Stimulated activated naive CD8-positive, alpha-beta T cell treated with anti-CD3 and anti-CD28 coated beads, Interleukin-15, amount 100 ng/mL, for 72 hours (primary cell): ENCODE measurements around the gene CAMTA1.

ENCODE experiments used
- ATAC-seq: fragments of 150-1000 bp; cut with Tn5 transposase; 2 replicates; pipeline ENCODE4 v1.10.0; 2021; ENCODE audit warnings: mild to moderate bottlenecking, moderate library complexity
- DNase-seq, 2 donors: peaks; one replicate each; pipeline ENCODE4 v3.0.0; 2021 to 2022
- H3K27ac Mint-ChIP-seq, 2 donors: one replicate each; pipeline ENCODE4 v1.8.0; 2022; ENCODE audit warnings: mild to moderate bottlenecking in 2 of 2, mixed read lengths in 2 of 2, moderate library complexity in 2 of 2
- H3K27me3 Mint-ChIP-seq: one replicate; pipeline ENCODE4 v1.8.0; 2022; ENCODE audit warnings: mixed read lengths
- H3K4me1 Mint-ChIP-seq: one replicate; pipeline ENCODE4 v1.8.0; 2022; ENCODE audit warnings: mild to moderate bottlenecking, mixed read lengths
- H3K4me3 Mint-ChIP-seq, 2 donors: one replicate each; pipeline ENCODE4 v1.8.0; 2022; ENCODE audit warnings: mild to moderate bottlenecking in 2 of 2, mixed read lengths in 2 of 2, moderate library complexity in 1 of 2
- H3K9me3 Mint-ChIP-seq, 2 donors: one replicate each; pipeline ENCODE4 v1.8.0; 2022; ENCODE audit warnings: mixed read lengths in 2 of 2

Gene CAMTA1

DNA sequence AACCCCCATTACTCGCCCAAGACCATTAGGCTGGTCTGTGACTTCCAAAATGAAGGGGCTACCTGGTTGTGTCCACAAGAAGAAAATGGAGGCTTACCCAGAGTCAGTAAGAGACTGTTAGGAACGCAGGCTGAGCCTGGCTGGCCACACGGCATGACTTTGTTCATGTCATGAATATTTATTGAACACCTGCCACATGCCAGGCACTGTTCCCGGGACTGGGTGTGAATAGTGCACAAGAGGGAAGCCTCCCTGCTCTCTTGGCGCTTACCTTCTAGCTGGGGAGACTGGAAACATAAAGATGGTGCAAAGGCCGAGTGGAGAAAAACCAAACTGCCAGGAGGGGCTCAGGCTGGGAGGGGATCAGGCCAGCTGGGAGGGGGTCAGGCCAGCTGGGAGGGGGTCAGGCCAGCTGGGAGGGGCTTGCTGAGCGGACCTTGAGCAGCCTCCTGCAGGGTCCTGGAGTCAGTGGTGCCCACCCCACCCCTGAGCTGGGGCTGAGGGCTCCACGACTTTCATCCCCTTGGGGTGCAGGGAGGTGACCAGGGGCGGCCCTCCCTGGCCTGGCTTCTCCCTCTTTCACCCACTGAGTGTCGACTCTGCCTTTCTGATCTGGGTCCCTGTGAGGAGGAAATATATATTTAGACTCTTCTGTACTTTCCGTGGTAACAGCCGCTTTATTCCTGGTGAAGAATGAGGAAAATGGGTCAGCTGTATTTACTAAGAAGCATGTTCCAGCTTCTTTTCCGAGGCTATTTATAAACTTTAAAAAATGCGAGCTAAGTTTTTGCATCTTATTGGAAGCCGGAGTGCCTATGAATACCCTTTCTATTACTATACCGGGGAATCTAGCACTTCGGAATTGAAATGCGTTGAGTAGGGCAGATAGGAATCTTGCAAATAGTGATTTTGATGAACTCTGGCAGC is 139.0 kb downstream of the CAMTA1 start:
- H3K27me3 Mint-ChIP-seq: peaks cover 14% of the 10 kb centered on the region
- no peak overlapping the region for H3K4me3 Mint-ChIP-seq
- no peak for DNase-seq
- peaks cover 0 to 13% of the 10 kb centered on the region in 2 donors for H3K9me3 Mint-ChIP-seq
- H3K4me1 Mint-ChIP-seq: no peaks in the 10 kb centered on the region
- H3K27ac Mint-ChIP-seq: no peak overlapping the region
- ATAC-seq: no peak

DNA sequence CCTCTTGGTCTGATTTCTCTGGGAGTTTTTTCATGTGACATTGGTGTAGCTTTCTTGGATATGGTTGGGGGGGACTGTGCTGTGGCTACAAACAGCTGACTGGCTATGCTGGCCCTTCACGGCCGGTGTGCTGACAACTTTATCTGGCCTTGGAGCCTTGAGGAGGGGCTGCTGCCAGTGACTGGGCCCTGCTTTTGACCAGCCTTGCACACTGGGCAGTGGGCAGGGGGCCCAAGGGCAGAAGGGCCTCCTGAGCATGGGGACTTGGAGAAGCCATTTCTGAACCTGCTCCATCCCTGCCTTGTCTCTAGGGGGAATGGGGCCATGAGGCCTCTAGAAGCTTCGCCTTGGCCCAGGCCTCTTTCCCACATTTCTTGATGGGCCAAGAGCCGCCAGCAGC is 139.6 kb downstream of the CAMTA1 start:
- Mint-ChIP-seq H3K27me3 (peaks cover 17% of the 10 kb centered on the region), H3K4me3 (no peak overlapping the region), H3K27ac (no peak overlapping the region), H3K4me1 (no peaks in the 10 kb centered on the region), H3K9me3 (peaks cover 0 to 13% of the 10 kb centered on the region in 2 donors)
- ATAC-seq: no peak
- DNase-seq: no peak

DNA sequence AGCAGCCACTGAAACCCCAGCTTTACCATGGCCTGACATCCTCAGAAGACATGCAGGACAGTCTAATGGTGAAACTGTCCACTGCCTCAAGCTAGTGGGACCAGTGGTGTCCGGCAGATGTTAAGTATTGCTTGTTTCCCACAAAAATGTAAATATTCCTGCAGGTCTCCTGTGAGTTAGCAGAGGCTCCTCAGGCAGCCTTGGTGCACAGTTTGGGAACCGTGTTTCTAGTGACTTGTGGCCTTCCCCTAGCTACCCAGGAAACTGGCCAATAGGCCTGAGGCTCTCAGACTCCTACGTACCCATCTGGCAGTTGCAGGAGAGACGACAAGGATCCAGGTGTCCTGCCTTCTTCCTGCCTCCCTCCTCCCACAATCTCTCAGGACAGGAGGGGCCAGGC is 142.4 kb downstream of the CAMTA1 start:
- Mint-ChIP-seq H3K4me1 (no peaks in the 10 kb centered on the region), H3K27ac (no peak overlapping the region), H3K4me3 (no peak overlapping the region), H3K9me3 (no peaks in the 10 kb centered on the region), H3K27me3 (peaks cover 31% of the 10 kb centered on the region)
- ATAC-seq: no peak
- DNase-seq: no peak

DNA sequence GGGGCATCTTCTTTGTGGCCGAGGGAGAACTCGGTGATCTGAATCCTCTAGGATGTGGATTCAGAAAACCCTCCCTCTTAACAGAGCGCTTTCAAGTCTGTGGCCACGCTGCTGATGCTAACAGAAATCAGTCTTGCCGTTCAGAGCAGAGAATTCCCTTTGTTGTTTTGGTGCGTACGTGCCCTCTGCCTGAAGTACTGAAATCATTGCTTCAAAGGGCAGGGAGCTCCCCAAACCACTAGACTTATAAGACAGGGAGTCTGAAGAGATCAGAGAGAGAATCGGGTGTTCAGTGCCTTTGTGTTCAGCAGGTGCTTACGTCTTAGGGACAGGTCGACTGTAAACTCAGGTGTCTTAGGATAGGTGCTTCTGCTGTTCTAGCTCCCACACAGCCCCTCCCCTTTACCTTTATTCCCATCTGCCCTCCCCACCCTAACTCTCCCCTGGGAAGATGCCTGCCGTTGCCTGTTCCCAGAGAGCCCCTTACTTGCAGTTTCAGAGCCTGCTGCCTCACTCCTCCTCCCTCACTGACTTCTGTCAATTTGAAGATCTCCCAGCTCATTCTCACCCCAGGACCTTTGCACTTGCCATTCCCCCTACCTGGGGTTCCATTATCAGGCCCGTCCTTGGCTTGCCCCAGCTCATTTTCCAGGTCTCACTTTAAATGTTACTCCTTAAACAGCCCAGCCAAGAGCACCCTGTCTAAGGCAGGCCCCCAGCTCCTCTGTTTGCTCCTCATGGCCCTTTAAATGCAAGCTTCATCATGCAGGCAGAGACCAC is 143.0 kb downstream of the CAMTA1 start:
- ATAC-seq (no peak), DNase-seq (no peak)
- Mint-ChIP-seq H3K4me3 (no peak overlapping the region), H3K27ac (no peak overlapping the region), H3K9me3 (no peaks in the 10 kb centered on the region), H3K4me1 (no peaks in the 10 kb centered on the region), H3K27me3 (peaks cover 31% of the 10 kb centered on the region)

DNA sequence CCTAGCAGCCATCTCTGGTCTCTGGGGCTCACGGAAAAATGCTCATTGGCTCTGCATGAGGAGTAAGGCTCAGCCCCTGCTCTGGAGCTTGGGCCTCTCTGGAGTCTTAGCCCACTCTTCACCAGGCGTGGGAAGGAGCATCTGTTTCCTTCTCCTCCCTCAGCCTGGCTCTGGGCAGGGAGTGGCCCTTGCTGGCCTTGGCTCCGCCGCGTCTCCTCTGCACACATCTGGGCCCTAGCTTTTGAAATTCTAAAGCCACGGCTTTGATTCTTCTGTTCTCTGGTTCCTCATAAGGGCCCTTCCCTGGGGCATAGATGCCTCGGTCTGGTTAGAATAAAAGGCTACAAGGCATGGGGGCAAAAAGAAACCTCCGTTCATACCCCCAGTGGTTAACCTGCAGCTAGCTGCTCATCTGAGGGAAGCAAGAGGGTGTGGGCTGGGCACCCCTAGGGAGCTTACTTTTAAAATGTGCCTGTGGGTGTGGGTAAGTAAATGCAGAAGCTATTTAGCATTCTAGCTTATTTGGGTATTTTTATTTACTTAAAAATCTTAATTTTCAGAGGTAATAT is 145.6 kb downstream of the CAMTA1 start:
- ATAC-seq: no peak
- H3K27ac Mint-ChIP-seq: no peak overlapping the region
- H3K27me3 Mint-ChIP-seq: peaks cover 40% of the 10 kb centered on the region
- H3K4me1 Mint-ChIP-seq: no peaks in the 10 kb centered on the region
- no peak overlapping the region for H3K4me3 Mint-ChIP-seq
- no peak for DNase-seq
- H3K9me3 Mint-ChIP-seq: no peaks in the 10 kb centered on the region

DNA sequence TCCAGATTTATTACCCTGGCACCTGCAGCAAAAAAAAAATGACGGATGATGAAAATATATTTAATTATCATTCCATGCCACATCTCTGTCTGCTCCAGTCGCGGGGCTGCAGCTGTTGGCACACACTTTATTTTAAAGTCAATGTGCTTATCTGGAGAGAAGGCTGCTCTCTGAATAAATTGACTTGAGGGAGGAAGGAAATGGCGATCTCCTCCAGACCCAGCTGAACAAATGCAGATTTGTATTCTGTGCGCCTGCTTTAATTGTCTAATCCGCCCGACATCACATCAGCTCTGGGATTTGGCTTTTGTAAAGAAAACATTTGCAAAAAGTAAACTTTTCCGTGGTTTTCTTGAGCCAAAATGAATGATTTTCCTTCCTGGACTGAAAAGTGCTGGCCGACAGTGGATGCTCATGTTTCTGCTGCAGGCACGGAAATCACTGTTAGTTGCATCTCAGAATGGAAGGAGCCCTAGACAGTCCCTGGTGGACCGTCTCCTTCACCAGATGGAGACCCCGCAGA is 150.2 kb downstream of the CAMTA1 start:
- H3K9me3 Mint-ChIP-seq: no peaks in the 10 kb centered on the region
- H3K4me3 Mint-ChIP-seq: no peak overlapping the region
- no peaks in the 10 kb centered on the region for H3K4me1 Mint-ChIP-seq
- H3K27ac Mint-ChIP-seq: no peak overlapping the region
- H3K27me3 Mint-ChIP-seq: peaks cover 18% of the 10 kb centered on the region
- ATAC-seq (no peak), DNase-seq (no peak)

DNA sequence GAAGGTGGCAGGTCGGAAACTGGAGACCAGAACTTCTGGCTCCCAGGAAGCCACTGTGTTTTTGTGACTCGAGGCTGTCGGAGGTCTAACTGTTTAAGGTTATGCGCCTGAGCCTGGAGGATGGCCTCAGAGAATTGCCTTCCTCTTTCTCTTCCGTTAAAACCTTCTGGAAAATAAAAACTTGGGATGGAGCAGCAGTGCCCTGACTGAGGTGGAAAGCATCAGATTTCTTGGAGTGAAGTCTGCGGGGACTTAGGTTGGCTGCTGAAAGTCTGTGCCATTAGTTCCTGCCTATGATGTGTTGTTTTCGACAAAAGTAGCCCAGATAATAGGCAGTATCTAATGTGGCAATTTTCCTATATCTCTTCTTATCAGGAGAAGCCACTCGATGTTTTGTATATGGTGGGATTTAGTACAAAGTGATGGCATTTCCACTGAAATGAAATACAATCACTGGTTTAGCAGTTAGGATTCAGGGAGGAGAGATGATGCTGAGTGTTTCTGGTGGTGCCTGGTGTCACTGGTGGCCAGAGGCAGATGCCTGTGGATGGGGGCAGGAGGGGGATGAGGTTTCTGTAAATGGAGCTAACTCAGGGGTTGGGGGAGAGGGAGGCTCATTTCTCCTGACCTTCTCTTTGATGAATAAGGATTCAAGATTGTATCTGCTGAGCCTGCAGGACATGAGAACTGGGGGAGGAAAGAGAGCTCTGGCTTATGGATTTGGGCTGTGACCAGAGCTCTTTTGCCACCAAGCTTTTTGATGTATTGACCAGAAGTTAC is 150.8 kb downstream of the CAMTA1 start:
- Mint-ChIP-seq H3K9me3 (no peaks in the 10 kb centered on the region), H3K27ac (no peak overlapping the region), H3K27me3 (peaks cover 17% of the 10 kb centered on the region), H3K4me3 (no peak overlapping the region), H3K4me1 (no peaks in the 10 kb centered on the region)
- DNase-seq (no peak), ATAC-seq (no peak)

DNA sequence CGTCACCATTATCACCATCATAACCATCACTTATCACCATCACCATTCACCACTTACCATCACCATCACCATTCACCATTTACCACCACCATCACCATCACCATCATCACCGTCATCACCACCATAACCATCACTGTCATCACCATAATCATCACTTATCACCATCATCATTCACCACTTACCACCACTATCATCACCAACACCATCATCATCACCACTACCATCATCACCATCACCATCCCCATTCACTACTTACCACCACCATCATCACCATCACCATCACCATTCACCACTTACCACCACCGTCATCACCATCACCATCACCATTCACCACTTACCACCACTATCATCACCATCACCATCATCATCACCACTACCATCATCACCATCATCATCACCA is 151.8 kb downstream of the CAMTA1 start:
- Mint-ChIP-seq H3K27me3 (peaks cover 13% of the 10 kb centered on the region), H3K27ac (no peak overlapping the region)

DNA sequence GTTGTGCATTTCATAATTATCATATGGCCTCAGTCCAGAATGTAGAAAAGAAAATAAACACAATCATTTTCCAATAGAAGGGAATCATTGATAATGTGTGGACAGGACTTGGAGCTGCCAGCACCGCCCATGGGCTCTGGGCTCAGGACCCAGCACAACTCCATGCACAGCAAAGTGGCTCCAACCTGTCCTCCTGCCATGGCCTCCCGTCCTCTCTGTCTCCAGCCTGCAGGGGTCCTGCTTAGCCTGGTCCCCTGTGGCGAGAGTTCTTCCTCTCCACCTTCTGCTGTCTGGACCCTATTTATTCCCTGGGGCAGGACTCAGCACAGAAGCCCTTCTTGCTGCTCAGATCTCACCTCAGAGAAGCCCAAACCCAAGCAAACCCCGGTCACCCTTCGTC is 154.1 kb downstream of the CAMTA1 start:
- H3K27ac Mint-ChIP-seq: no peak overlapping the region
- H3K4me3 Mint-ChIP-seq: no peak overlapping the region
- H3K4me1 Mint-ChIP-seq: no peaks in the 10 kb centered on the region
- H3K27me3 Mint-ChIP-seq: peaks cover 7% of the 10 kb centered on the region
- ATAC-seq (no peak), DNase-seq (no peak)
- H3K9me3 Mint-ChIP-seq: no peaks in the 10 kb centered on the region

More for the DNA sequence above, 151.8 kb downstream of the CAMTA1 start:
- no peak for DNase-seq
- H3K9me3 Mint-ChIP-seq: no peaks in the 10 kb centered on the region
- H3K4me1 Mint-ChIP-seq: no peaks in the 10 kb centered on the region
- no peak for ATAC-seq
- no peak overlapping the region for H3K4me3 Mint-ChIP-seq

DNA sequence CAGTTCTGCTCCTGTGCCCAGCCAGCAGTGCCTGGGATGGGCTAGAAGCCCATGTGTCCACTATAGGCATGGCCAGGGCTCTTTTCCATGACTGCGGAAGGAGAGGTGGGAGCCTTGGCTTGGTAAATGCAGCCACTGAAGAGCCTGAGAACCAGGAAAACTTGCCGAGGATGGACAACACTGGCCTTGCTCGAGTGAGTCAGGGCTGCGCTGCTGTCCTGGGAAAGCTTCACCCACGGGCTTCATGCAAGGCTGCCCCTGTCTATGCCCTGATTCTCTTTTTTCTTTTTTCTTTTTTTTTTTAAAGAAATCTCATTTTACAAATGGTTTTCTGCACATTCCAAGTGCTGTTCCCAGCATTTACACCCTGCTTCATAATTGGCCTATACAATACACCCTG is 156.5 kb downstream of the CAMTA1 start:
- Mint-ChIP-seq H3K9me3 (no peaks in the 10 kb centered on the region), H3K4me1 (no peaks in the 10 kb centered on the region), H3K4me3 (no peak overlapping the region), H3K27me3 (no peaks in the 10 kb centered on the region), H3K27ac (no peak overlapping the region)
- DNase-seq: no peak
- ATAC-seq: no peak

DNA sequence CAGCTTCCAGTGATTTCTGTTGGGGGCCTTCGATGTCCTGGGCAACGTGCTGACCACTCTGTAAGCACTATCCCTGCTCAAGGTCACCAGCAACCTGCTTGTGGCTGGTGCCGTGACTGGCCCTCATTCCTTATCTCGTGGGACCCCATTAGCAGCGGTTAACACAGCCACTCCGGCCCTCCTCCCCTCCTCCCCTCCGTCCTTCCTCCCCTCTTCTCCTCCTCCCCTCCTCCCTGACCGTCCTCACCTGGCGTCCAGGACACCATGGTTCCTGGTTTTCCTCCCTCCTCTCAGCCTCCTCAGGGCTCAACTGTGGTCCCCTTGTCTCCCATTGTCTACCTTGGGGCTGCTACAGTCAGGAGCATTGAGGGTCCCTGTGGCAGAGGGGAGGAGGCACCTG is 157.7 kb downstream of the CAMTA1 start:
- Mint-ChIP-seq H3K4me1 (no peaks in the 10 kb centered on the region), H3K27ac (no peak overlapping the region), H3K4me3 (no peak overlapping the region), H3K9me3 (no peaks in the 10 kb centered on the region), H3K27me3 (no peaks in the 10 kb centered on the region)
- ATAC-seq (no peak), DNase-seq (no peak)

DNA sequence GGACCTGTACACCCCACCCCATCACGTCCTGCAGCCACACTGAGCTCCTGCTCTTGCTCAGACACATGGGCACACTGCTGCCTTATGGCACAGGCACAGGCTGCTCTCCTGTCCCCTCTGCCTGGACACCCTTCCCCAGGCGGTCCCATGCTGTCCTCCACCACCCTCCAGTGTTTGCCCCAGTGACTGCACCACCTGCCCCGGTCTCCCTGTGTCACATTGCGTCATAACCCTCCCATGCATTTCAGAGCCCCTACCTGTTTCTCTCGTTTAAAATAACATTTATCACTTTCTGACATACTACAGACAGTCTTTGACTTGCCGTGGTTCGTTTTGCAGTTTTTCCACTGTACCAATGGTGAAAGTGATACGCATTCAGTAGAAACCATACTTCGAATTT is 159.2 kb downstream of the CAMTA1 start:
- no peaks in the 10 kb centered on the region for H3K27me3 Mint-ChIP-seq
- no peak for DNase-seq

DNA sequence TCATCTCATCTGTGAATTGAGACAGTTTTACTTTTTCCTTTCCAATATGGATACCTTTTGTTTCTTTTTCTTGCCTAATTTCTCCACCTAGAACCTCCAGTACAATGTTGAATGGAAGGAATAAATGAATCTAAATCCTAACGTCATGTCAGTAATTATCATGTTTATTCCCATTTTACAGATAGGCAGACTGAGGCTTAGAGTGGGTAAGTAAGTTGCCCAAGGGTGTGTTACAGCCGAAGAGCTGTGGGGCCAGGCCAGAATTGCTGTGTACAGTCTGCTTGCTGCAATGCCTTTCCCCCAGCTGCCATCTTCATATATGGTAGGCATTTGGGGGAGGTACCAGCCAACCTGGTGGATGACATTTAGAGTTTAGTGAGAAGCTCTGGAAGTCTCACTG is 162.7 kb downstream of the CAMTA1 start:
- no peaks in the 10 kb centered on the region for H3K4me1 Mint-ChIP-seq
- no peak overlapping the region for H3K4me3 Mint-ChIP-seq
- no peaks in the 10 kb centered on the region for H3K9me3 Mint-ChIP-seq
- peak overlapping the region in 1 of 2 donors; percentile 45 for H3K27ac Mint-ChIP-seq
- no peak for DNase-seq
- H3K27me3 Mint-ChIP-seq: no peaks in the 10 kb centered on the region
- no peak for ATAC-seq

More for the DNA sequence above, 159.2 kb downstream of the CAMTA1 start:
- no peak for ATAC-seq
- no peak overlapping the region for H3K4me3 Mint-ChIP-seq
- H3K4me1 Mint-ChIP-seq: no peaks in the 10 kb centered on the region
- H3K9me3 Mint-ChIP-seq: no peaks in the 10 kb centered on the region
- H3K27ac Mint-ChIP-seq: no peak overlapping the region

DNA sequence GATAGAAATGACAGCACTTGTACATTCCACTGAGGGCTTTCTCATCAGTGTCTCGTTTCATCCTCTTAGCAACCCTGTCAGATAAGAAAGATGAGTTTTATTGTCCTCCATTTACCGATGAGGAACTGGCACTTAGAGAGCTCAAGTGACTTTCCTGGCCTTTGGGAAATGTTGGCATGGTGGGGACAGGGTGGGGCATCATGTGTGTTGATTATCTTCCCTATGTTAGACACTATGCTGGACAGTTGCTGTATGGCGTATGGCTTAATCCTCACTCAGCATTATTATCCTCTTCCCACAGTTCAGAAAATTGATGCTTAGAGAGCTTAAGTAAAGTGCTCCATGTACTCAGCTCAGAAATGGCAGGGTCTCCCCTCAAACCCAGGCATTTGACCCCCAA is 163.2 kb downstream of the CAMTA1 start:
- no peaks in the 10 kb centered on the region for H3K27me3 Mint-ChIP-seq
- H3K4me3 Mint-ChIP-seq: no peak overlapping the region
- no peaks in the 10 kb centered on the region for H3K4me1 Mint-ChIP-seq
- ATAC-seq: no peak
- H3K9me3 Mint-ChIP-seq: no peaks in the 10 kb centered on the region
- DNase-seq: no peak
- H3K27ac Mint-ChIP-seq: no peak overlapping the region

DNA sequence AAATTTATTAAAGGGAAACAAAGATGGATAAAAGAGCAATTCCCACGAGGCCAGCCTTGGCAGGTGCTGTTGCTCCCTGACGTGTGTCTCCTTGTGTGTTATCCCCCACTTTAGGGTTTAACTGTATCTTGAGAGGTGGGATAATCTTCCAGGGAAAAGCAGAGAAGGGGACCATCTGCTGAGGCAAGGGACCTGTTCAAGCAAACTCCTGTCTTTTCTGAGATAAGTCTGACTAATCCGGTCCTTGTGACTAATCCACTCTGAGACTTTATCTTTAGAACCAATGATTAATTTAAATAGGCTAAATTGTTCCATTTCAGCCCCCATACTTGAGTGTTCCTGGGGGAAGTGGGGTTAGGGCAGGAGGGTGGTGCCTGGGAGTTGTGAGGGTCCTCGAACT is 163.6 kb downstream of the CAMTA1 start:
- Mint-ChIP-seq H3K4me1 (no peaks in the 10 kb centered on the region), H3K4me3 (no peak overlapping the region), H3K27ac (no peak overlapping the region), H3K27me3 (no peaks in the 10 kb centered on the region), H3K9me3 (no peaks in the 10 kb centered on the region)
- DNase-seq (no peak), ATAC-seq (no peak)
